ENCODE data around the gene COL27A1.
A peak's percentile ranks its signal among the peaks of the same experiment; 100 is the strongest.

The COL27A1 gene

GRCh38 chr9:114223564-114224246 is 68.4 kb downstream of the COL27A1 start:
- ATAC-seq, result peak; percentile 22
- no peak for TF ChIP-seq PATZ1 (CRISPR knock-in tag; IDR thresholded peaks at IDR 0.05; ENCODE audit: borderline replicate concordance)
- no peak for TF ChIP-seq ZC3H10 (CRISPR knock-in tag; IDR thresholded peaks at IDR 0.05)
- TF ChIP-seq ZFP3 (CRISPR knock-in tag; IDR thresholded peaks at IDR 0.05), result no peak

GRCh38 chr9:114224247-114224610 is 68.9 kb downstream of the COL27A1 start:
- peak; percentile 66 for ATAC-seq
- no peak for TF ChIP-seq BACH2 (CRISPR knock-in tag; IDR thresholded peaks at IDR 0.05; ENCODE audit: borderline replicate concordance)
- no peak for TF ChIP-seq TOX (CRISPR knock-in tag; IDR thresholded peaks at IDR 0.05; ENCODE audit: borderline replicate concordance)
- TF ChIP-seq ARNTL (CRISPR knock-in tag; IDR thresholded peaks at IDR 0.05; ENCODE audit: borderline replicate concordance, low read depth), result no peak
- TF ChIP-seq ZFP30 (CRISPR knock-in tag; IDR thresholded peaks at IDR 0.05), result no peak
- no peak for TF ChIP-seq ZC3H10 (CRISPR knock-in tag; IDR thresholded peaks at IDR 0.05)
- no peak for TF ChIP-seq ESRRG (CRISPR knock-in tag; IDR thresholded peaks at IDR 0.05)
- no peak for TF ChIP-seq CREB5 (CRISPR knock-in tag; IDR thresholded peaks at IDR 0.05; ENCODE audit: low read depth)

GRCh38 chr9:114225561-114226212 is 70.3 kb downstream of the COL27A1 start:
- ATAC-seq, result peak; percentile 33
- TF ChIP-seq ZNF565 (CRISPR knock-in tag; conservative IDR thresholded peaks at IDR 0.05; ENCODE audit: low read depth) (no peak), ARNTL (CRISPR knock-in tag; IDR thresholded peaks at IDR 0.05; ENCODE audit: borderline replicate concordance, low read depth) (no peak), ZC3H10 (CRISPR knock-in tag; IDR thresholded peaks at IDR 0.05) (no peak), CSDC2 (CRISPR knock-in tag; IDR thresholded peaks at IDR 0.05) (no peak), ZFP3 (CRISPR knock-in tag; IDR thresholded peaks at IDR 0.05) (no peak), TCF4 (CRISPR knock-in tag; IDR thresholded peaks at IDR 0.05; ENCODE audit: borderline replicate concordance) (no peak), ZFP30 (CRISPR knock-in tag; IDR thresholded peaks at IDR 0.05) (no peak), ZNF70 (CRISPR knock-in tag; IDR thresholded peaks at IDR 0.05) (no peak), BACH2 (CRISPR knock-in tag; IDR thresholded peaks at IDR 0.05; ENCODE audit: borderline replicate concordance) (no peak), ZNF8 (CRISPR knock-in tag; IDR thresholded peaks at IDR 0.05) (no peak), RARB (CRISPR knock-in tag; IDR thresholded peaks at IDR 0.05) (no peak), CREB5 (CRISPR knock-in tag; IDR thresholded peaks at IDR 0.05; ENCODE audit: low read depth) (no peak), GLIS3 (CRISPR knock-in tag; IDR thresholded peaks at IDR 0.05) (no peak), PATZ1 (CRISPR knock-in tag; IDR thresholded peaks at IDR 0.05; ENCODE audit: borderline replicate concordance) (no peak), ISL1 (CRISPR knock-in tag; IDR thresholded peaks at IDR 0.05) (no peak), TSHZ2 (CRISPR knock-in tag; IDR thresholded peaks at IDR 0.05) (no peak)
